DND-41 (cell line): ENCODE results near the gene ZBTB1.

Experiments used
- ATAC-seq: fragments of 200-7000 bp; cut with Tn5 transposase; 3 replicates; pipeline ENCODE4 v1.9.1; 2021; ENCODE audit warnings: low read depth; ENCODE audit not compliant: insufficient read depth
- DNase-seq: peaks from one replicate; pipeline ENCODE4 v3.0.0-alpha.2; 2020
- H2AFZ ChIP-seq: 2 replicates; pipeline ENCODE4 v1.6.0; 2012; ENCODE audit warnings: low read depth, low read length
- H3K27ac ChIP-seq: 2 replicates; pipeline ENCODE4 v1.5.1; 2012; ENCODE audit warnings: low read length, inconsistent platforms
- H3K27me3 ChIP-seq: fragments of 200-600 bp; sonication (generic); 2 replicates; pipeline ENCODE4 v1.6.0; 2012; ENCODE audit warnings: low read length, mild to moderate bottlenecking, inconsistent platforms; ENCODE audit not compliant: insufficient read depth, poor library complexity
- H3K36me3 ChIP-seq: 2 replicates; pipeline ENCODE4 v1.5.1; 2012; ENCODE audit warnings: low read length, inconsistent platforms; ENCODE audit not compliant: insufficient read depth
- H3K4me1 ChIP-seq: 2 replicates; pipeline ENCODE4 v1.5.1; 2012; ENCODE audit warnings: mild to moderate bottlenecking, low read length; ENCODE audit not compliant: insufficient read depth
- H3K4me2 ChIP-seq: 2 replicates; pipeline ENCODE4 v1.6.0; 2012; ENCODE audit warnings: mild to moderate bottlenecking, moderate library complexity, low read length, inconsistent platforms; ENCODE audit not compliant: insufficient read depth
- H3K4me3 ChIP-seq, 2 experiments: fragments of 200-600 bp in 1 of 2; shearing (Covaris generic) in 1 of 2; 2 replicates each; pipeline ENCODE4 v1.5.1; 2012 to 2016; ENCODE audit warnings: inconsistent platforms in 2 of 2, low read length in 2 of 2, mild to moderate bottlenecking in 2 of 2, low read depth in 1 of 2, moderate library complexity in 1 of 2
- H3K79me2 ChIP-seq: 2 replicates; pipeline ENCODE4 v1.6.0; 2012; ENCODE audit warnings: low read length, inconsistent platforms; ENCODE audit not compliant: insufficient read depth
- H3K9ac ChIP-seq: 2 replicates; pipeline ENCODE4 v1.6.0; 2012; ENCODE audit warnings: low read depth, mild to moderate bottlenecking, inconsistent platforms, low read length, moderate library complexity
- H3K9me3 ChIP-seq: 2 replicates; pipeline ENCODE4 v1.5.1; 2012; ENCODE audit warnings: low read length, moderate library complexity, mild to moderate bottlenecking, inconsistent platforms; ENCODE audit not compliant: insufficient read depth, severe bottlenecking
- H4K20me1 ChIP-seq: 2 replicates; pipeline ENCODE4 v1.6.0; 2012; ENCODE audit warnings: low read length; ENCODE audit not compliant: insufficient read depth
- CTCF ChIP-seq: IDR thresholded peaks from 2 replicates; pipeline ENCODE4 v1.5.1; 2012; ENCODE audit warnings: borderline replicate concordance, low read length, moderate library complexity, mild to moderate bottlenecking; ENCODE audit not compliant: poor library complexity, severe bottlenecking; ENCODE audit errors: extremely low read depth
- EZH2 ChIP-seq: IDR thresholded peaks from 3 replicates; pipeline ENCODE4 v1.6.1; 2012; ENCODE audit warnings: borderline replicate concordance, low read depth, mild to moderate bottlenecking, moderate library complexity, low read length, inconsistent platforms; ENCODE audit not compliant: severe bottlenecking

Gene ZBTB1

GRCh38 chr14:64495252-64495651 lies 9.3 kb upstream of the ZBTB1 start:
- peaks cover 45% of the 10 kb centered on the region for H3K36me3 ChIP-seq
- no peak for ATAC-seq

GRCh38 chr14:64496764-64497163 lies 7.8 kb upstream of the ZBTB1 start:
- H2AFZ ChIP-seq = no peak overlapping the region
- no peak for DNase-seq
- peaks cover 7% of the 10 kb centered on the region for H4K20me1 ChIP-seq
- H3K27me3 ChIP-seq = no peaks in the 10 kb centered on the region
- H3K79me2 ChIP-seq = peaks cover 81% of the 10 kb centered on the region
- H3K4me3 ChIP-seq = no peak overlapping the region
- no peak overlapping the region for H3K9ac ChIP-seq
- no peak overlapping the region for H3K27ac ChIP-seq
- TF ChIP-seq EZH2 = no peak
- no peak for TF ChIP-seq CTCF
- H3K4me1 ChIP-seq = peaks cover 27% of the 10 kb centered on the region
- H3K4me2 ChIP-seq = no peak overlapping the region
- no peaks in the 10 kb centered on the region for H3K9me3 ChIP-seq
- H3K36me3 ChIP-seq = peaks cover 30% of the 10 kb centered on the region
- ATAC-seq = no peak

More at GRCh38 chr14:64495252-64495651, 9.3 kb upstream of the ZBTB1 start:
- Histone ChIP-seq H3K27me3 (no peaks in the 10 kb centered on the region), H3K9me3 (no peaks in the 10 kb centered on the region), H4K20me1 (peaks cover 4% of the 10 kb centered on the region; the same call in 1 of the 2 replicates), H3K9ac (no peak overlapping the region), H3K79me2 (peaks cover 81% of the 10 kb centered on the region), H2AFZ (no peak overlapping the region), H3K4me3 (no peak overlapping the region), H3K4me1 (peaks cover 12% of the 10 kb centered on the region), H3K27ac (no peak overlapping the region; the same call in 1 of the 2 replicates), H3K4me2 (no peak overlapping the region)
- TF ChIP-seq EZH2 = no peak
- no peak for TF ChIP-seq CTCF
- no peak for DNase-seq

GRCh38 chr14:64500088-64500487 lies 4.5 kb upstream of the ZBTB1 start:
- DNase-seq (no peak), ATAC-seq (no peak)
- Histone ChIP-seq H2AFZ (no peak overlapping the region), H3K36me3 (peaks cover 18% of the 10 kb centered on the region), H3K79me2 (peaks cover 87% of the 10 kb centered on the region), H3K9me3 (no peaks in the 10 kb centered on the region), H3K27me3 (no peaks in the 10 kb centered on the region), H3K4me3 (no peak overlapping the region), H3K4me2 (peak overlapping the region; percentile 81), H3K27ac (peak overlapping the region; percentile 70), H4K20me1 (peaks cover 7% of the 10 kb centered on the region), H3K4me1 (peaks cover 39% of the 10 kb centered on the region), H3K9ac (peak overlapping the region; percentile 98)
- TF ChIP-seq CTCF (no peak), EZH2 (no peak)
